Epithelial cell of proximal tubule (primary cell): ENCODE measurements around the gene H2AZ1. TPM values are rescaled to one million over a fixed set of nuclear protein-coding genes. Genes with fewer than 3 reads are reported as not detected.

Experiments
- DNase-seq: peaks from one replicate; pipeline ENCODE4 v3.0.0-alpha.2; 2011; ENCODE audit warnings: low read depth
- H3K4me3 ChIP-seq: 2 replicates; pipeline ENCODE4 v1.5.1; 2011; ENCODE audit warnings: low read depth, mild to moderate bottlenecking, low read length
- CTCF ChIP-seq: conservative IDR thresholded peaks from 2 replicates; pipeline ENCODE4 v1.5.1; 2012; ENCODE audit warnings: low read depth, mild to moderate bottlenecking, low read length
- total RNA-seq: library from RNA; depleted of rRNA; stranded (reverse); fragments of >200 nt; gene quantifications from 2 replicates; pipeline ENCODE4 v1.2.3, GENCODE V29; 2015

The H2AZ1 gene
- total RNA-seq, 1 donor from 2014 or later, result 703 TPM

GRCh38 chr4:99979872-99980271, 29.8 kb upstream of the H2AZ1 start:
- no peak for DNase-seq
- no peak overlapping the region for H3K4me3 ChIP-seq
- no peak for TF ChIP-seq CTCF

- no peak overlapping the region for H3K4me3 ChIP-seq
- no peak for TF ChIP-seq CTCF
- no peak for DNase-seq
Observed at GRCh38 chr4:99971453-99972111, 21.5 kb upstream of the H2AZ1 start.

GRCh38 chr4:99968330-99968729, 18.3 kb upstream of the H2AZ1 start:
- DNase-seq, result no peak

GRCh38 chr4:99966692-99967091, 16.6 kb upstream of the H2AZ1 start:
- no peak for DNase-seq
- no peak for TF ChIP-seq CTCF
- no peak overlapping the region for H3K4me3 ChIP-seq

More at GRCh38 chr4:99968330-99968729, 18.3 kb upstream of the H2AZ1 start:
- no peak overlapping the region for H3K4me3 ChIP-seq
- no peak for TF ChIP-seq CTCF

- TF ChIP-seq CTCF, result no peak
- no peak for DNase-seq
Observed at GRCh38 chr4:99965674-99966350, 15.7 kb upstream of the H2AZ1 start.

GRCh38 chr4:99965173-99965572, 15.1 kb upstream of the H2AZ1 start:
- DNase-seq, result no peak
- TF ChIP-seq CTCF, result no peak

More at GRCh38 chr4:99965674-99966350, 15.7 kb upstream of the H2AZ1 start:
- no peak overlapping the region for H3K4me3 ChIP-seq

More at GRCh38 chr4:99965173-99965572, 15.1 kb upstream of the H2AZ1 start:
- no peak overlapping the region for H3K4me3 ChIP-seq
